ENCODE data around the gene MTOR. TPM values are rescaled to one million over a fixed set of nuclear protein-coding genes. Genes with fewer than 3 reads are reported as not detected.
A peak's percentile ranks its signal among the peaks of the same experiment; 100 is the strongest.
"Not testable (repeated sequence)": the region's sequence is repeated elsewhere in the genome, so short reads cannot be mapped to it uniquely, and the experiment has no call there.

Gene MTOR
- total and polyA plus RNA-seq, 5 donors = 19.2 to 35.5 (median 28.5) TPM

DNA sequence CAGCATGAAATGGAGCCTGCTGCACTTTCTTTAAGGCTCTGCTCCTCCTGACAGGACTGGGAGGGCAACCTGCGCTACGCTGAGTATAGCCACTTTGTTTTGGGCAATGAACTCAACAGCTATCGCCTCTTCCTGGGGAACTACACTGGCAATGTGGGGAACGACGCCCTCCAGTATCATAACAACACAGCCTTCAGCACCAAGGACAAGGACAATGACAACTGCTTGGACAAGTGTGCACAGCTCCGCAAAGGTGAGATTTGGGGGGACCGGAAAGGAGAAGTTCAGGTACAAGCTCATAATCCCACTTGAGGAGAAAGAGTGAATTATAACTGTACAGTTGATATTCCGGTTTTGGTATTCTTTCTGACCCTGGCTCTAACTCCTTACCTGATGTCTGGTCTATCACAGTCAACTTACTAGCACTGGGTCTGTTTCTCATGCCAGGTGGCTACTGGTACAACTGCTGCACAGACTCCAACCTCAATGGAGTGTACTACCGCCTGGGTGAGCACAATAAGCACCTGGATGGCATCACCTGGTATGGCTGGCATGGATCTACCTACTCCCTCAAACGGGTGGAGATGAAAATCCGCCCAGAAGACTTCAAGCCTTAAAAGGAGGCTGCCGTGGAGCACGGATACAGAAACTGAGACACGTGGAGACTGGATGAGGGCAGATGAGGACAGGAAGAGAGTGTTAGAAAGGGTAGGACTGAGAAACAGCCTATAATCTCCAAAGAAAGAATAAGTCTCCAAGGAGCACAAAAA is 67.8 kb downstream of the MTOR start:
- ATAC-seq = no peak
- intact Hi-C loops (cut with DNase I) = no loop called here
- no peak overlapping the region for H3K27ac ChIP-seq (ENCODE audit: low read length)

DNA sequence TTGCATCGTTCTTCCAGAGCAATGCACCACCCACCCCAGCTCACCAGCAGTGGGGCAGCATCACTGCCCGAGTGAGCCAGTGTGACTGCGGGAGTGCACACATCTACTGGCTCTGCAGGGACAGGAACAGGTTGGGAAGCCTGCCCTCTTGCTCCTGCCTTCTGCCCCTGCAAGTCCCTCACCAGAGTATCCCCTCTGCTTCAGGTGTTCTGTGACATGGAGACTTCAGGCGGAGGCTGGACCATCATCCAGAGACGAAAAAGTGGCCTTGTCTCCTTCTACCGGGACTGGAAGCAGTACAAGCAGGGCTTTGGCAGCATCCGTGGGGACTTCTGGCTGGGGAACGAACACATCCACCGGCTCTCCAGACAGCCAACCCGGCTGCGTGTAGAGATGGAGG is 69.0 kb downstream of the MTOR start:
- H3K27ac ChIP-seq (ENCODE audit: low read length) = no peak overlapping the region
- intact Hi-C loops (cut with DNase I) = no loop called here
- 92% methylated on average over 11 of the region's 11 CpGs for WGBS

More for the DNA sequence above, 67.8 kb downstream of the MTOR start:
- DNase-seq = no peak
- Histone ChIP-seq H3K4me3 (ENCODE audit: low read length) (no peak overlapping the region), H3K4me1 (ENCODE audit: control insufficient read depth, insufficient read depth, low read length) (peaks cover 1% of the 10 kb centered on the region), H3K27me3 (ENCODE audit: control insufficient read depth, insufficient read depth) (no peaks in the 10 kb centered on the region), H3K9me3 (ENCODE audit: control insufficient read depth, low read length) (no peaks in the 10 kb centered on the region)
- 91% methylated on average over 14 of the region's 14 CpGs for WGBS

DNA sequence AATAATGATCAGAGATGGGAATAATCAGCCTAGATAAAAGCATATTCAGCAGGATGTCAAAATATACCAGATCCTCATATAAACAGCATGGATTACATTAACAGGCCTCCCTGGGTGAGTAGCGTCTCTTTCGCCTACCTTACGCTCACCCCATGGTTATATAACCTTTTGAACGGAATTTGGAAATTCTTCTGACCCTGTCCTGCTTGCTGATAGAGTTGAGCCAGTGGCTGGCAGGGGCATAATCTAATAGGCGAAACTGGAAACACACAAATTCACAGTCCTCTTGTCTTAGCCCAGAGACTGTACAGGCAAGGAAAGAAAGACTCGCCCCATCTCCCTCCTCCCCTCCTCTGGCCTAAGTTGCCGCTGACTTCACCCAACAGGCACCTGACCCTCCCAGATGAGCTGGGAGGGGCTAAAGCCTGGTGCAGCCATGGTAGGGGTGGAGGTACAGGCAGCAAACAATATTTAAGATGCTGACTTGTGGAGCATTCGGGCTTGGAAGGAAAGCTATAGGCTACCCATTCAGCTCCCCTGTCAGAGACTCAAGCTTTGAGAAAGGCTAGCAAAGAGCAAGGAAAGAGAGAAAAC is 73.4 kb downstream of the MTOR start, which contains the start of gene ANGPTL7:
TSS of gene ANGPTL7 (plus strand) at position 498 of the 594 bp plus-strand sequence. CDS start 225 bp downstream, outside the sequence.
- H3K27ac ChIP-seq (ENCODE audit: low read length) = peak within 1 kb of the TSS; percentile 69
- peaks cover 10% of the 10 kb centered on the region for H3K4me1 ChIP-seq (ENCODE audit: control insufficient read depth, insufficient read depth, low read length)
- no peaks in the 10 kb centered on the region for H3K27me3 ChIP-seq (ENCODE audit: control insufficient read depth, insufficient read depth)
- peak; percentile 24 to 33 for ATAC-seq
- no peak for DNase-seq
- 67% methylated on average over 8 of the region's 8 CpGs for WGBS
- H3K9me3 ChIP-seq (ENCODE audit: control insufficient read depth, low read length) = no peaks in the 10 kb centered on the region
- H3K4me3 ChIP-seq (ENCODE audit: low read length) = no peak within 1 kb of the TSS
- intact Hi-C loops (cut with DNase I) = no loop called here

More for the DNA sequence above, 69.0 kb downstream of the MTOR start:
- Histone ChIP-seq H3K27me3 (ENCODE audit: control insufficient read depth, insufficient read depth) (no peaks in the 10 kb centered on the region), H3K4me3 (ENCODE audit: low read length) (no peak overlapping the region), H3K4me1 (ENCODE audit: control insufficient read depth, insufficient read depth, low read length) (peaks cover 7% of the 10 kb centered on the region), H3K9me3 (ENCODE audit: control insufficient read depth, low read length) (no peaks in the 10 kb centered on the region)
- DNase-seq (peak in 1 of 3 donors; percentile 31), ATAC-seq (no peak)

DNA sequence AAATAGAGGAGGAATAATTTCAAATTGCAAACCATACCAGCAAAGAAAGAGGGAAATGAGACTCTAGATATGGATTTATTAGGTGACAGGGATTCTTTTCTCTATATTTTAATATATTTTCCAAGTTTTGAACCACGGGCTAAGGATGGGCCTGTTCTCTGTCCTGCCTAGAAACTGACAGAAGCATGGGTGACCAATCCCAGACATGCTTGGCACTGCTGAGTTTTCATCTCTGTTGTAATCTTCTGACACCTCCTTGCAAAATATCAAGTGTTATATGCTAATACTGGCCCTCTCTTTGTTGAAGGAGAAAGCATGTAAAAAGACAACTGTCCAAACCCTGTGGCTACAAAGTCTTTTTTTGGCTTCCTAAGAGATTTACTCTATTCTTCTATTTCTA is 74.0 kb downstream of the MTOR start:
- intact Hi-C loops (cut with DNase I) = no loop called here
- H3K27me3 ChIP-seq (ENCODE audit: control insufficient read depth, insufficient read depth) = no peaks in the 10 kb centered on the region
- H3K9me3 ChIP-seq (ENCODE audit: control insufficient read depth, low read length) = no peaks in the 10 kb centered on the region
- no peak overlapping the region for H3K27ac ChIP-seq (ENCODE audit: low read length)
- H3K4me1 ChIP-seq (ENCODE audit: control insufficient read depth, insufficient read depth, low read length) = peaks cover 10% of the 10 kb centered on the region
- ATAC-seq (peak; percentile 77 to 78), DNase-seq (no peak)
- 41% methylated on average over 1 of the region's 1 CpG for WGBS
- no peak overlapping the region for H3K4me3 ChIP-seq (ENCODE audit: low read length)

DNA sequence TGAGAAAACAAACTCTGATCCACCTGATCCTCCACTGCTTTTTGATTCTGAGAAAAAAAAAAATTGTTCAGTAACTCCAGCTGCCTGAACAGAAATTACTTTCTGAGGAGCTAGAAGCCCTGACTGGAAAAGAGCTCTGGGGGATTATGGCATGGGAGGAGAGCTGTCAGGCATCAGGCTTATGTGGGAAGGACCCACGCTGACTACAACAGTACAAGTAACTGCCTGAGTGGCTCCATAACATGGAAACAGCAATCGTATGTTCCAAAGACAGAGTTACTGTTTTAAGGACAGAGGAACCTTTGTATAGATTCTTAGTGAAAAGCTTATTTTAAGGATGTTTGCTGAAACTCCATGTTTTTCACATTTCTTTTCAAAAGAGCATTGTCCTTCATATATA is 74.4 kb downstream of the MTOR start:
- whole genome bisulfite sequencing = 40% methylated on average over 2 of the region's 2 CpGs
- H3K4me3 ChIP-seq (ENCODE audit: low read length) = no peak overlapping the region
- H3K27me3 ChIP-seq (ENCODE audit: control insufficient read depth, insufficient read depth) = no peaks in the 10 kb centered on the region
- DNase-seq (no peak), ATAC-seq (no peak)
- H3K9me3 ChIP-seq (ENCODE audit: control insufficient read depth, low read length) = no peaks in the 10 kb centered on the region
- intact Hi-C loops (cut with DNase I) = no loop called here
- H3K4me1 ChIP-seq (ENCODE audit: control insufficient read depth, insufficient read depth, low read length) = peaks cover 10% of the 10 kb centered on the region
- H3K27ac ChIP-seq (ENCODE audit: low read length) = peak overlapping the region; percentile 87

DNA sequence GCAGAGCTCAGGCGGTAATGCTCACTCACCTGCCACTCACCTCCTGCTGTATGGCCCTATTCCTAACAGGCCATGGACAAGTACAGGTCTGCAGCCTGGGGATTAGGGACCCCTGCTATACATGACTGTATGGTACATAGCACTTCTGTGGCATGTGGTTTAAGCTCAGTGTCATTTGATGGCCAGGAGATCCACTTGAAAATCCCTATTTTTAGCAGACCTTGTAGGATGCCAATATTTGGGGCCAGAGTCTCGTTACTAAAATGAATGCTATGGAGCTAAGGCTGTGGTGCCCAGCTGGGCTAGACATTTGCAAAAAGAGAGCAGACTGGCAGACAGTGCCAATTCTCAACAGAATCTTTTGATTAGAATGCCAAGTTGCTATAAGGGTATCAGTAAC is 74.9 kb downstream of the MTOR start:
- H3K27ac ChIP-seq (ENCODE audit: low read length) = peak overlapping the region; percentile 87
- ATAC-seq (peak; percentile 16 to 45), DNase-seq (no peak)
- no peaks in the 10 kb centered on the region for H3K9me3 ChIP-seq (ENCODE audit: control insufficient read depth, low read length)
- intact Hi-C loops (cut with DNase I) = no loop called here
- H3K27me3 ChIP-seq (ENCODE audit: control insufficient read depth, insufficient read depth) = no peaks in the 10 kb centered on the region
- H3K4me1 ChIP-seq (ENCODE audit: control insufficient read depth, insufficient read depth, low read length) = peaks cover 10% of the 10 kb centered on the region
- H3K4me3 ChIP-seq (ENCODE audit: low read length) = no peak overlapping the region
- 56% methylated on average over 2 of the region's 2 CpGs for WGBS

DNA sequence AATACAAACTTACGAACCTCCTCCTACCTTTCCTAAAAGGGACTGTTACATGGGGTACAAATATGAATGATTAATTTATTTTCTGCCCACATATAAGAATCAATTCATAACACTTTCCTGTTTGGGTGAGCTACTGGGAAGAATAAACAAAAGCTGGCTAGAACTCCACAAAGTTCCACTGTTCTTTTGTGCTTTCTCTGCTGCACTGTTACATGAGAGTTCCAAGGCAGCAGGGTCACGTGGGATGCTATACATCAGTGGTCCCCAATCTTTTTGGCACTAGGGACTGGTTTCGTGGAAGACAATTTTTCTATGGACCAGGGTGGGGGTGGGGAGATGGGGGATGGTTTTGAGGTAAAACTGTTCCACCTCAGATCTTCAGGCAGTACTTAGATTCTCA is 75.4 kb downstream of the MTOR start:
- Histone ChIP-seq H3K9me3 (ENCODE audit: control insufficient read depth, low read length) (no peaks in the 10 kb centered on the region), H3K4me1 (ENCODE audit: control insufficient read depth, insufficient read depth, low read length) (peaks cover 10% of the 10 kb centered on the region), H3K27me3 (ENCODE audit: control insufficient read depth, insufficient read depth) (no peaks in the 10 kb centered on the region), H3K4me3 (ENCODE audit: low read length) (no peak overlapping the region), H3K27ac (ENCODE audit: low read length) (no peak overlapping the region)
- 80% methylated on average over 3 of the region's 3 CpGs for WGBS
- DNase-seq (no peak), ATAC-seq (no peak)
- intact Hi-C loops (cut with DNase I) = no loop called here

DNA sequence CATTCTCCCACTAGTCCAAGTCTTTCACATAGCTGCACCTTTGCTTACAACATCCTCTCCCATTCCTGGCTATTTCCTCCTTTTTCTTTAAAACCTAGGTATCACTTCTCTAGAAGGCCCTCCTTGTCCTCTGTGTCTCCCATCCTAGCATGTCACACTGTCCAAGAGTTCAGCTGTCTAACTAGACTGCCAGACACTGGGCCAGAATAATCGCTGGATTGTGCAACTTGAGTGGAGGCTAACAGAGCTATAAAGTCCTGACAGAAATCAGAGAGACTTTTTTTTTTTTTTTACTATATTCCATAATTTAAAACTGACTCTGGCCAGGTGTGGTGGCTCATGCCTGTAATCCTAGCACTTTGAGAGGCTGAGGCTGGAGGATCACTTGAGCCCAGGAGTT is 77.4 kb downstream of the MTOR start:
- 58% methylated on average over 1 of the region's 1 CpG for WGBS

DNA sequence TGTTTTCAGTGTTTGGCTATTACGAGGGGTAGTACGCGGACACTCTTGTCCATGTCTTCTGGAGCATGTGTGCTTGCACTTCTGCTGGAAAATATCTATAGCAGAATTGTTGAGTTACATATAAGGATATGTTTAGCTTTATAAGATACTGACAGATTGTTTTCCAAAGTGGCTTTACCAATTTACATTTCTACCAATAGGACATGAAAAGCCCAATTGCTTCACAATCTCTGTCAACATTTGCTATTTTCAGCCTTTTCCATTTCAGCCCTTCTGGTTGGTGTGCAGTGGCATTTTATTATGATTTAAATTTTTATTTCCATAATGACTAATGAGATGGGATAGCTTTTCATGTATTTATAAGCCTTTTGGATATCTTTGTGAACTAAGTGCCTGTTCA is 79.5 kb downstream of the MTOR start:
- peaks cover 16% of the 10 kb centered on the region for H3K4me1 ChIP-seq (ENCODE audit: control insufficient read depth, insufficient read depth, low read length)
- H3K4me3 ChIP-seq (ENCODE audit: low read length) = no peak overlapping the region
- ATAC-seq (no peak), DNase-seq (no peak)
- 99% methylated on average over 3 of the region's 3 CpGs for WGBS
- no peak overlapping the region for H3K27ac ChIP-seq (ENCODE audit: low read length)
- no peaks in the 10 kb centered on the region for H3K9me3 ChIP-seq (ENCODE audit: control insufficient read depth, low read length)
- H3K27me3 ChIP-seq (ENCODE audit: control insufficient read depth, insufficient read depth) = no peaks in the 10 kb centered on the region
- intact Hi-C loops (cut with DNase I) = no loop called here

More for the DNA sequence above, 77.4 kb downstream of the MTOR start:
- intact Hi-C loops (cut with DNase I) = no loop called here
- no peak overlapping the region for H3K27ac ChIP-seq (ENCODE audit: low read length)
- DNase-seq = peak in 1 of 3 donors; percentile 71
- ATAC-seq = peak; percentile 61 to 81
- no peaks in the 10 kb centered on the region for H3K27me3 ChIP-seq (ENCODE audit: control insufficient read depth, insufficient read depth)
- no peak overlapping the region for H3K4me3 ChIP-seq (ENCODE audit: low read length)
- no peaks in the 10 kb centered on the region for H3K9me3 ChIP-seq (ENCODE audit: control insufficient read depth, low read length)
- peaks cover 13% of the 10 kb centered on the region for H3K4me1 ChIP-seq (ENCODE audit: control insufficient read depth, insufficient read depth, low read length)

DNA sequence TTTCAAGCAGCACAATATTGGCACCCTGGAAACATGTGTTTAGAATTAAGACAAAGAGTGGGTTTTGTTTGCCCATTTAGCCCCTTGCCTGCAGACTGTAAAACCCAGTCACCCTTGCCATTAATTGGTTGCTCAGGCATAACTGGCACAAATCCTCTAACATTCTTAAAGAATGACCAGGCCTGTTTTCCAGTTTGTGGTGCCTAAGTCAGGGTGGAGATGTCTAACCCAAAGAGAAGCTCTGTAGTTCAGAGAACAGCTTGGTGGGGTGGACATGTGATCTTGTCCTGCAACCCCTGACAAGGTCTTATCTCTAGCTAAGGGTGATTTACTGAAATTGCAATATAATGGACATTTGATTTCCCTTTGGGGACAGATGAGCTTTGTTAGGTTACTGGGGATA is 82.0 kb downstream of the MTOR start:
- Histone ChIP-seq H3K27ac (ENCODE audit: low read length) (no peak overlapping the region), H3K9me3 (ENCODE audit: control insufficient read depth, low read length) (no peaks in the 10 kb centered on the region), H3K4me1 (ENCODE audit: control insufficient read depth, insufficient read depth, low read length) (peaks cover 20% of the 10 kb centered on the region), H3K27me3 (ENCODE audit: control insufficient read depth, insufficient read depth) (no peaks in the 10 kb centered on the region), H3K4me3 (ENCODE audit: low read length) (no peak overlapping the region)
- DNase-seq = no peak
- ATAC-seq = no peak
- intact Hi-C loops (cut with DNase I) = no loop called here

DNA sequence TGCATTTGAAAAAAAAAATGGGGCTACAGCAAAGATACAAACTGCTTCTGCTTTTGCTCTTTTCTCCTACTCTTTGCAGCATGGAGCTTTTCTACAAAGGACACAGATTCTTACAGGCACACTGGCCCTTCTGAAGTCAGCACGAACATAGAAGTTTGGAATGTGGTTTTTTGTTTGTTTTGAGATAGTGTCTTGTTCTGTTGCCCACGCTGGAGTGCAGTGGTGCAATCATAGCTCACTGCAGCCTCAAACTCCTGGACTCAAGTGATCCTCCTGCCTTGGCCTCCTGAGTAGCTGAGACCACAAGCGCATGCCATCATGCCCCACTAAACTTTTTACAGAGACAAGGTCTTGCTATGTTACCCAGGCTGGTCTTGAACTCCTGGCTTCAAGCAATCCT is 82.6 kb downstream of the MTOR start:
- H3K27me3 ChIP-seq (ENCODE audit: control insufficient read depth, insufficient read depth); ATAC-seq; H3K4me3 ChIP-seq (ENCODE audit: low read length); H3K27ac ChIP-seq (ENCODE audit: low read length); intact Hi-C loops (cut with DNase I); H3K9me3 ChIP-seq (ENCODE audit: control insufficient read depth, low read length): not testable (repeated sequence)
- peak in 1 of 3 donors; percentile 50 for DNase-seq
- peaks cover 20% of the 10 kb centered on the region for H3K4me1 ChIP-seq (ENCODE audit: control insufficient read depth, insufficient read depth, low read length)
- 66% methylated on average over 3 of the region's 3 CpGs for WGBS

All from right cardiac atrium (tissue), 5 donors.